Hepatocyte (in vitro differentiated cells): ENCODE measurements around the gene TXNRD2. TPM values are rescaled to one million over a fixed set of nuclear protein-coding genes. Genes with fewer than 3 reads are reported as not detected.

Experiments used
- DNase-seq: peaks from one replicate; pipeline ENCODE4 v3.0.0-alpha.2; 2016; ENCODE audit warnings: low spot score
- H2AFZ ChIP-seq: fragments of 200-600 bp; sonication (generic); 2 replicates; pipeline ENCODE4 v1.6.0; 2016; ENCODE audit warnings: antibody characterized with exemption, mild to moderate bottlenecking
- H3K27ac ChIP-seq: fragments of 200-600 bp; sonication (generic); 2 replicates; pipeline ENCODE4 v1.5.1; 2016; ENCODE audit warnings: mild to moderate bottlenecking
- H3K27me3 ChIP-seq: fragments of 200-600 bp; sonication (generic); 2 replicates; pipeline ENCODE4 v1.6.1; 2016
- H3K36me3 ChIP-seq: fragments of 200-600 bp; sonication (generic); replicated peaks from 2 replicates; pipeline ENCODE4 v1.5.1; 2016; ENCODE audit warnings: low read depth; ENCODE audit not compliant: insufficient read depth
- H3K4me1 ChIP-seq: fragments of 200-600 bp; sonication (generic); 2 replicates; pipeline ENCODE4 v1.5.1; 2016; ENCODE audit warnings: mild to moderate bottlenecking, moderate library complexity; ENCODE audit not compliant: insufficient read depth
- H3K4me2 ChIP-seq: fragments of 200-600 bp; sonication (generic); 2 replicates; pipeline ENCODE4 v1.6.0; 2016
- H3K4me3 ChIP-seq: fragments of 200-600 bp; sonication (generic); 2 replicates; pipeline ENCODE4 v1.5.1; 2016; ENCODE audit warnings: mild to moderate bottlenecking
- H3K79me2 ChIP-seq: fragments of 200-600 bp; sonication (generic); 2 replicates; pipeline ENCODE4 v1.6.0; 2017; ENCODE audit warnings: mild to moderate bottlenecking
- H3K9me2 ChIP-seq: fragments of 200-600 bp; sonication (generic); replicated peaks from 2 replicates; pipeline ENCODE4 v1.6.0; 2017; ENCODE audit warnings: mild to moderate bottlenecking; ENCODE audit not compliant: insufficient read depth
- H3K9me3 ChIP-seq: fragments of 200-600 bp; sonication (generic); 2 replicates; pipeline ENCODE4 v1.5.1; 2016; ENCODE audit warnings: low read depth, mild to moderate bottlenecking
- H4K20me1 ChIP-seq: fragments of 200-600 bp; sonication (generic); 2 replicates; pipeline ENCODE4 v1.6.0; 2016; ENCODE audit warnings: mild to moderate bottlenecking; ENCODE audit not compliant: insufficient read depth, poor library complexity, severe bottlenecking
- CTCF ChIP-seq: fragments of 200-600 bp; sonication (generic); IDR thresholded peaks from 2 replicates; pipeline ENCODE4 v1.5.1; 2016; ENCODE audit warnings: antibody characterized with exemption, mild to moderate bottlenecking; ENCODE audit not compliant: poor library complexity
- EZH2 ChIP-seq: fragments of 200-600 bp; sonication (generic); IDR thresholded peaks from 2 replicates; pipeline ENCODE4 v1.6.1; 2016; ENCODE audit warnings: antibody characterized with exemption, mild to moderate bottlenecking, borderline replicate concordance
- EZH2phosphoT487 ChIP-seq: fragments of 200-600 bp; sonication (generic); IDR thresholded peaks from one replicate; pipeline ENCODE4 v1.6.1; 2018; ENCODE audit warnings: antibody characterized with exemption, mild to moderate bottlenecking, low read depth, moderate library complexity; ENCODE audit not compliant: unreplicated experiment, severe bottlenecking
- WGBS: methylation state at CpG from one replicate; pipeline ENCODE4 v1.1.6; 2016; ENCODE audit warnings: low lambda C conversion rate; ENCODE audit errors: missing lambda C conversion rate; 5-methylcytosine and 5-hydroxymethylcytosine counted together
- polyA plus RNA-seq: library from polyadenylated mRNA; unstranded; fragments of >200 nt; fragmentation: Nextera tagmentation; extraction: Ambion mirVana; gene quantifications from 2 replicates; pipeline ENCODE4 v1.2.1, GENCODE V29; 2016
- total RNA-seq: library from RNA; depleted of rRNA; stranded (reverse); fragments of >200 nt; gene quantifications from 2 replicates; pipeline ENCODE4 v1.2.3, GENCODE V29; 2014

TXNRD2 gene
- total and polyA plus RNA-seq, 2 experiments from 2014 or later: 0.60 to 2.1 TPM

DNA sequence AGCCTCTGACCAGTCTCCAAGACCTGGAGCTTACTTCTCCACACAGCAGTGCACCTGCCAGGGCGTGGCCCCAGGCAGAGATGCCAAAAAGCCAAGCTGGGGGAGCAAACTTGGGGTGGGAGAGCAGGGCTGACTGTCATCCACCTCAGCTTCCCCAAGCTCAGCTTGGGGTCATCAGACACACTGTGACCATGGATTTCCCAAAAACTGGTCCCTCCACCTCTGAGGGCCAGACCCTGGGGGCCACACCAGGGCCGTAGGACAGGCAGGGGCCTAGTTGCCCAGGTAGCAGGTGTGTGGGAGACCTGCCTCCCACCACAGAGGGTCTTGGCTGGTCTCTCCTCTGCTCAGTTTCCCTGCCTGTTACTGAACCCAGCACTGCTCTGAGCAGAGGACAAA, 44.4 kb upstream of the TXNRD2 start:
- H3K4me3 ChIP-seq: peak overlapping the region; percentile 91
- no peak for DNase-seq
- no peak overlapping the region for H2AFZ ChIP-seq
- peaks cover 9% of the 10 kb centered on the region for H4K20me1 ChIP-seq
- H3K4me1 ChIP-seq: peaks cover 12% of the 10 kb centered on the region
- no peaks in the 10 kb centered on the region for H3K36me3 ChIP-seq
- no peaks in the 10 kb centered on the region for H3K9me3 ChIP-seq
- WGBS: 67% methylated on average over 2 of the region's 2 CpGs
- no peaks in the 10 kb centered on the region for H3K9me2 ChIP-seq
- no peaks in the 10 kb centered on the region for H3K27me3 ChIP-seq
- H3K79me2 ChIP-seq: peaks cover 13% of the 10 kb centered on the region
- H3K4me2 ChIP-seq: peak overlapping the region; percentile 95
- TF ChIP-seq CTCF (no peak), EZH2 (no peak), EZH2phosphoT487 (no peak)
- no peak overlapping the region for H3K27ac ChIP-seq

DNA sequence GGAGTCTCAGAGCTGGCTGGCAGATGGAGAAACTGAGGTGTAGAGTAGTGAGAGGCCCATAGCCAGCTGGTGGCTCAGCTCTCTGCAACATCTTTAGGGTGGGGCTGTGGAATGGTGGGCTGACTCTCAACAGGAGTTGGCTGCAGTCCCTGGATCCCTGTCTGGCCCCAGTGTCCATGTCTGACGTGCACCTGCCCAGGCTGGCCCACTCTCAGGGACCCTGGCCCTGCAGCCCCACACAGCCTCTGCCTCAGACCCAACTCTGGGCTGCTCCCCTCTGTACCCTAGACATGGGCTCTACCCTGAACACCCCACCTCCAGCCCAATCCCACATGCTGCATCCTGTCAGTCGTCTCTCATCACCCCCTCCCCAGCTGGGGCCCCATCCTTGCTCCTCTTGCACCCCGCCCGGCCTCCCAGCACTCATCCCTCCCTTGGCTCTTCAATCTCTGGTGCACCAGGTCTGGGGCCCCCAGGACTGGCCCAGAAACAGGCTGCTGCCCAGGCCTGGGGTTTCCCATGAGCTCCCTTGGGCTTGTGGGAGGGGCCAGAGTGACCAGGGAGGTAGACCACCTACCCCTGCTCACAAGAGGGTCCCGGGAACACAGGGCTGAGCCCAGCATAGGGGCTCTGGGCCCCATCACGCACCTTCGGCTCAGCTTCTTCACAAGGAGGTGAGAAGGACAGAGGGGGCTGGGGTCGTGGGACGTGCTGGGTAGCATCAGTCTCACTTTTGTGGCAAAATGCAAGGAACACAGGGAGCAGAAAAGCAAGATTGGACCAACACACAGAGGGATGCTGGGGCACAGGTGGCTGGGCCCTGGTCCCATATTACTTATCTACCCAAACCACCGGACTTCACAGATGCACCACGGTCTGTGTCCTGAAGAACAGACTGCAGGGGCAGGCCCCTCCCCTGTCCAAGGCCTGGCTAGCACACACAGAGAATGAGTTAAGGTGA, 43.5 kb upstream of the TXNRD2 start:
- H3K4me1 ChIP-seq: peaks cover 12% of the 10 kb centered on the region
- no peak overlapping the region for H2AFZ ChIP-seq
- H4K20me1 ChIP-seq: peaks cover 9% of the 10 kb centered on the region
- no peaks in the 10 kb centered on the region for H3K9me2 ChIP-seq
- TF ChIP-seq EZH2phosphoT487: no peak
- no peak for TF ChIP-seq CTCF
- TF ChIP-seq EZH2: no peak
- H3K4me2 ChIP-seq: peak overlapping the region; percentile 95
- no peaks in the 10 kb centered on the region for H3K27me3 ChIP-seq
- H3K36me3 ChIP-seq: no peaks in the 10 kb centered on the region
- no peak for DNase-seq
- H3K79me2 ChIP-seq: peaks cover 13% of the 10 kb centered on the region
- 97% methylated on average over 11 of the region's 11 CpGs for WGBS
- no peak overlapping the region for H3K4me3 ChIP-seq
- H3K27ac ChIP-seq: no peak overlapping the region
- no peaks in the 10 kb centered on the region for H3K9me3 ChIP-seq

GRCh38 chr22:19984201-19984753, 42.7 kb upstream of the TXNRD2 start:
- peak; percentile 70 for DNase-seq
- Histone ChIP-seq H3K9me3 (no peaks in the 10 kb centered on the region), H2AFZ (no peak overlapping the region), H3K27me3 (no peaks in the 10 kb centered on the region), H3K4me3 (no peak overlapping the region), H3K27ac (peak overlapping the region; percentile 62), H3K4me2 (no peak overlapping the region), H3K79me2 (peaks cover 13% of the 10 kb centered on the region), H4K20me1 (peaks cover 9% of the 10 kb centered on the region), H3K9me2 (no peaks in the 10 kb centered on the region), H3K36me3 (no peaks in the 10 kb centered on the region), H3K4me1 (peaks cover 12% of the 10 kb centered on the region)
- no peak for TF ChIP-seq CTCF
- TF ChIP-seq EZH2phosphoT487: no peak
- TF ChIP-seq EZH2: no peak
- WGBS: 82% methylated on average over 19 of the region's 19 CpGs
